BLaER1 treated with 17β-estradiol and CSF1 and Interleukin-3, amounts not matched to agents 10 nM and 100 nM (cell line): ENCODE measurements around the gene GPR176.
A peak's percentile ranks its signal among the peaks of the same experiment; 100 is the strongest.

Source experiments
- H3K27ac ChIP-seq, 11 experiments: shearing (Covaris generic); formaldehyde crosslinking; 2 replicates each; pipeline ENCODE4 v1.8.1; 2022
- H3K27me3 ChIP-seq, 11 experiments: shearing (Covaris generic); formaldehyde crosslinking; 2 replicates each; pipeline ENCODE4 v1.8.1; 2022
- H3K36me3 ChIP-seq, 11 experiments: shearing (Covaris generic); formaldehyde crosslinking; 2 replicates each; pipeline ENCODE4 v1.8.1; 2022
- H3K4me1 ChIP-seq, 10 experiments: shearing (Covaris generic); formaldehyde crosslinking; 2 replicates each; pipeline ENCODE4 v1.8.1; 2022
- H3K4me2 ChIP-seq, 11 experiments: shearing (Covaris generic); formaldehyde crosslinking; 2 replicates each; pipeline ENCODE4 v1.8.1; 2022
- H3K4me3 ChIP-seq, 10 experiments: shearing (Covaris generic); formaldehyde crosslinking; 2 replicates each; pipeline ENCODE4 v1.8.1; 2022
- H3K9ac ChIP-seq, 11 experiments: shearing (Covaris generic); formaldehyde crosslinking; 2 replicates each; pipeline ENCODE4 v1.8.1; 2022
- H3K9me3 ChIP-seq, 11 experiments: shearing (Covaris generic); formaldehyde crosslinking; replicated peaks in 1 of 11; 2 replicates each; pipeline ENCODE4 v1.8.1; 2022
- H4K20me1 ChIP-seq, 11 experiments: shearing (Covaris generic); formaldehyde crosslinking; 2 replicates each; pipeline ENCODE4 v1.8.1; 2022
- Cebpa-rat ChIP-seq, 11 experiments: shearing (Covaris generic); IDR thresholded peaks; 2 replicates each; pipeline ENCODE4 v1.8.1; 2022

The GPR176 gene

GRCh38 chr15:39925112-39925842 lies 5.2 kb upstream of the GPR176 start:
- Histone ChIP-seq H3K4me3 (no peak overlapping the region), H3K4me1 (peaks cover 42 to 56% (median 51%) of the 10 kb centered on the region in 10 experiments), H4K20me1 (no peaks in the 10 kb centered on the region), H3K36me3 (no peaks in the 10 kb centered on the region), H3K27ac (peak overlapping the region in 6 of 11 experiments; percentile 3 to 90 (median 37); a peak in 8 of 22 replicates), H3K27me3 (peaks cover 0 to 4% (median 2%) of the 10 kb centered on the region in 11 experiments; a peak in 9 of 22 replicates), H3K9ac (no peak overlapping the region), H3K9me3 (peaks cover 0 to 4% (median 0%) of the 10 kb centered on the region in 11 experiments; a peak in 2 of 22 replicates), H3K4me2 (peak overlapping the region; percentile 21 to 96 (median 77); a peak in 21 of 22 replicates)
- no peak for TF ChIP-seq Cebpa-rat (IDR thresholded peaks at IDR 0.05)

DNA sequence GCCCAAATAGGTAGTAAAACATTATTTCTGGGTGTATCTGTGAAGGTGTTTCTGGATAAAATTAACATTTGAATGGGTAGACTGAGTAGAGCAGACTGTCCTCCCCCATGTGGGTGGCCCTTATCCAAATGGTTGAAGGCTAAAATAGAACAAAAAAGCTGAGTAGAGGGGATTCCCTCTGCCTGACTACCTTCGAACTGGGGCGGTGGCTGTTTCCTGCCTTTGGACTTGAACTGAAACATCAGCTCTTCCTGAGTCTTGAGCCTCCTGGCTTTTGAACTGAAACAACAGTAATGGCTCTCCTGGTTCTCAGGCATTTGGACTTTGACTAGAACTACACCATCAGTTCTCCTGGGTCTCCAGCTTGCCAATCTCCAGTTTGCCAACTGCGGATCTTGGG lies 4.4 kb upstream of the GPR176 start:
- peaks cover 42 to 58% (median 51%) of the 10 kb centered on the region in 10 experiments for H3K4me1 ChIP-seq
- H3K9me3 ChIP-seq, result peaks cover 0 to 4% (median 0%) of the 10 kb centered on the region in 11 experiments; a peak in 2 of 22 replicates
- H3K27ac ChIP-seq, result peak overlapping the region in 7 of 11 experiments; percentile 3 to 94 (median 29); a peak in 8 of 22 replicates
- no peaks in the 10 kb centered on the region for H3K36me3 ChIP-seq
- TF ChIP-seq Cebpa-rat (IDR thresholded peaks at IDR 0.05), result no peak
- no peaks in the 10 kb centered on the region for H4K20me1 ChIP-seq
- H3K9ac ChIP-seq, result no peak overlapping the region
- H3K27me3 ChIP-seq, result peaks cover 4 to 12% (median 10%) of the 10 kb centered on the region in 11 experiments; a peak in 17 of 22 replicates
- no peak overlapping the region for H3K4me3 ChIP-seq
- peak overlapping the region; percentile 1 to 96 (median 77); a peak in 18 of 22 replicates for H3K4me2 ChIP-seq

DNA sequence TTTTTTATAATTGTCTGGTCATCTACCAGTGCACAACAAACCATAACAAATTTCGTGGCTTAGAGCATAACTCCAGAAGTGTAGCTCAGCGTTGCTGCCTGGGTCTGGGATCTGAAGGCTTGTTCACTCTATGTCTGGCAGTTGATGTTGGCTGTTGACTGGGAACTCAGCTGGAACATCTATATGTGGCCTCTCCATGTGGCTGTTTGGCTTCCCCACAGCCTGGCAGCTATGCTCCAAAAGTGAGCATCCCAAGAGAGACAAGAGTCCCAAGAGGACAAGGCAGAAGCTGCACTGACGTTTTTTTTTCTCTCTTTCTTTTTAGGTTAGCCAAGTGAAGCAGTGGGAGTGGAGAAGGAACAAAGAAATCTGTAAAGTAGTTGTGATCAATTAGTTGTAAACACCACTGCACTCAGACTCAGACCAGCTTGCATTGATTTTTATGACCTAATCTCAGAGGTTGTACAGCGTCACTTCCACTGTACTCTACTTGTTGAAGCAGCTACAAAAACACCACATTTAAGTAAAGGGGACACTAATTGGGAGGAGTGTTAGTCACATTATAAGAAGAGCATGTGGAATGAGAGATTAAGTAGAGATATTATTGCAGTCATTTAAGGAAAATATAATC lies 2.5 kb upstream of the GPR176 start:
- no peak for TF ChIP-seq Cebpa-rat (IDR thresholded peaks at IDR 0.05)
- no peaks in the 10 kb centered on the region for H3K36me3 ChIP-seq
- H3K4me3 ChIP-seq, result peak overlapping the region in 6 of 10 experiments; percentile 0 to 86 (median 36); a peak in 5 of 20 replicates
- H3K9me3 ChIP-seq, result peaks cover 0 to 4% (median 0%) of the 10 kb centered on the region in 11 experiments; a peak in 2 of 22 replicates
- peaks cover 8 to 21% (median 16%) of the 10 kb centered on the region in 11 experiments; a peak in 17 of 22 replicates for H3K27me3 ChIP-seq
- peak overlapping the region in 10 of 11 experiments; percentile 18 to 94 (median 88); a peak in 20 of 22 replicates for H3K27ac ChIP-seq
- H3K9ac ChIP-seq, result peak overlapping the region in 9 of 11 experiments; percentile 16 to 89 (median 79); a peak in 17 of 22 replicates
- peaks cover 56 to 77% (median 62%) of the 10 kb centered on the region in 10 experiments for H3K4me1 ChIP-seq
- no peaks in the 10 kb centered on the region; a peak in 1 of 22 replicates for H4K20me1 ChIP-seq
- H3K4me2 ChIP-seq, result peak overlapping the region; percentile 75 to 96 (median 90)

DNA sequence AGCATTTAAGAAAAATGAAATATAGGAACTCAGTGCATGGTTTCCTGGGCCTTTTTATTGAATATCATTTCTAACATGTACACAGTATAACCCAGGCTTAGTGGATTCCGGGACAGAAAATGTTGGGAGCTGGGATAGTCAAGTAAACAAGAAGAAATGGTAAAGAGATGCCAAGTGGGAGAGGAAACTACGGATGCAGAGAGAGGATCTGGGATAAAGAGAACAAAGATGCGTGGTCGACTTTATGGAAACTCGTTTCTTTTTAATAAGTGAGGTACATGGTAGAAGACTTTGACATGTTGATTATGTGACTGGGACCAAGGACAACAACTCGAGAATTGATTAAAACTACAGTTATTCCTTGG lies 1.2 kb upstream of the GPR176 start:
- H3K9me3 ChIP-seq, result peaks cover 0 to 11% (median 5%) of the 10 kb centered on the region in 11 experiments; a peak in 8 of 22 replicates
- peak overlapping the region; percentile 75 to 94 (median 88) for H3K27ac ChIP-seq
- peaks cover 59 to 74% (median 66%) of the 10 kb centered on the region in 10 experiments for H3K4me1 ChIP-seq
- no peak for TF ChIP-seq Cebpa-rat (IDR thresholded peaks at IDR 0.05)
- H3K4me3 ChIP-seq, result peak overlapping the region; percentile 75 to 90 (median 82)
- H4K20me1 ChIP-seq, result no peaks in the 10 kb centered on the region; a peak in 1 of 22 replicates
- peak overlapping the region; percentile 79 to 89 (median 85) for H3K9ac ChIP-seq
- H3K36me3 ChIP-seq, result peaks cover 0 to 12% (median 1%) of the 10 kb centered on the region in 11 experiments; a peak in 9 of 22 replicates
- peaks cover 8 to 21% (median 16%) of the 10 kb centered on the region in 11 experiments; a peak in 17 of 22 replicates for H3K27me3 ChIP-seq
- peak overlapping the region; percentile 77 to 96 (median 90) for H3K4me2 ChIP-seq

GRCh38 chr15:39920510-39921273 lies 626 bp upstream of the GPR176 start:
- Histone ChIP-seq H3K4me3 (peak overlapping the region; percentile 75 to 90 (median 82)), H4K20me1 (no peaks in the 10 kb centered on the region; a peak in 1 of 22 replicates), H3K9me3 (peaks cover 0 to 17% (median 11%) of the 10 kb centered on the region in 11 experiments; a peak in 11 of 22 replicates), H3K27me3 (peaks cover 8 to 21% (median 16%) of the 10 kb centered on the region in 11 experiments; a peak in 17 of 22 replicates), H3K4me1 (peaks cover 57 to 68% (median 62%) of the 10 kb centered on the region in 10 experiments), H3K36me3 (peaks cover 0 to 18% (median 7%) of the 10 kb centered on the region in 11 experiments; a peak in 10 of 22 replicates), H3K9ac (peak overlapping the region; percentile 79 to 89 (median 85)), H3K4me2 (peak overlapping the region; percentile 77 to 96 (median 90)), H3K27ac (peak overlapping the region; percentile 75 to 94 (median 88))
- TF ChIP-seq Cebpa-rat (IDR thresholded peaks at IDR 0.05), result no peak

DNA sequence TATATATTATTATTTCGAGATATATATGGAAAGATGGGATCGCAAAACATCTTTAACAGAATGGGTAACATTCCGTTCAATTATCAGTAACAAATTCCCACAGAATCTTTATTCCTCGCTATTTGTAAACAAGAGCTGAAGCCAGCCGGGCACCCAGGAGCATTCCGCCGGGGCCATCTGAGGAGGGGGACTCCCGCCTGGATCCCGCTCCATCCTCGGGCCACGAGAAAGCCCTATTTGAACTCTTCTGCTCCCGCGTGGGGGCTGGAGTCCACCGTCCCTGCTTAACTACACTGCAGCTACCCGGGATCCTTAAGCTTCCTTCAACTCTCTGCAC lies 687 bp downstream of the GPR176 start:
- H3K4me2 ChIP-seq, result peak overlapping the region; percentile 77 to 96 (median 90)
- H3K36me3 ChIP-seq, result peaks cover 0 to 31% (median 15%) of the 10 kb centered on the region in 11 experiments; a peak in 13 of 22 replicates
- H3K4me1 ChIP-seq, result peaks cover 44 to 55% (median 51%) of the 10 kb centered on the region in 10 experiments
- H3K9me3 ChIP-seq, result peaks cover 0 to 30% (median 22%) of the 10 kb centered on the region in 11 experiments; a peak in 12 of 22 replicates
- peaks cover 8 to 21% (median 16%) of the 10 kb centered on the region in 11 experiments; a peak in 17 of 22 replicates for H3K27me3 ChIP-seq
- peak overlapping the region in 10 of 11 experiments; percentile 85 to 94 (median 89); a peak in 20 of 22 replicates for H3K27ac ChIP-seq
- peak overlapping the region; percentile 75 to 90 (median 82) for H3K4me3 ChIP-seq
- peak overlapping the region; percentile 79 to 89 (median 85) for H3K9ac ChIP-seq
- no peaks in the 10 kb centered on the region; a peak in 1 of 22 replicates for H4K20me1 ChIP-seq
- no peak for TF ChIP-seq Cebpa-rat (IDR thresholded peaks at IDR 0.05)

DNA sequence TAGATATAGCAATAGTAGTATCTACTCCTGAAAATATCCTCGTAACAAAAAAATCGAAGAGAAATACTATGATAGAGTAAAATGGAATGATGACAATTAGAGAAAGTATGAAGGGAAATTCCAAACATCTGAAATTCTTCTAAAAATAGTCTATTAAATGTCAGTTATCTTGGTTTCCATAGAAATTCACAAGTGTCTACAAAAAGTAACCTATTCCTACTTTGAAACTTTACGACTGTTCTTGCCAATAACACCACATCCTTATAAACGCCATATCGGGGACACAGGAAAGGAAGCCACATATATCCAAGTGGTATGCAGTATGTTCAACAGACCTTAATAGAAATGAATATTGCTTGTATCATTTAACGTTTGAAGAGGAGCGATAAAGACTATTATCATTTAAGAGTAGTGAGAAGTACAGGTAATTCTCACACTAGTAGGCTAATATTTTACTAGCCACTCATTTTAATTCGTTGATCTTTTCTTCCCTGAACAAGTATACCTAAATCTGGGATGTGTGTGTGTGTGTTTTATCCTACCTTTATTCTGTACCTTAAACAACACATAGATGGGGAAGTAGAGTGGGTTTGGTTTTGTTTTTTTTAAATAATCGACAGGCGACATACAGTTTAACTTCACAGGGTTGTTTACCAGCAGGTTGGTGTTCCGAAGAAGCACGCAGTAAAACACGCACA lies 1.2 kb downstream of the GPR176 start:
- peak overlapping the region; percentile 79 to 89 (median 85); a peak in 21 of 22 replicates for H3K9ac ChIP-seq
- H3K4me1 ChIP-seq, result peaks cover 40 to 50% (median 45%) of the 10 kb centered on the region in 10 experiments
- H3K27ac ChIP-seq, result peak overlapping the region in 10 of 11 experiments; percentile 85 to 94 (median 89); a peak in 19 of 22 replicates
- peaks cover 0 to 36% (median 17%) of the 10 kb centered on the region in 11 experiments; a peak in 13 of 22 replicates for H3K36me3 ChIP-seq
- no peaks in the 10 kb centered on the region; a peak in 1 of 22 replicates for H4K20me1 ChIP-seq
- H3K27me3 ChIP-seq, result peaks cover 8 to 21% (median 16%) of the 10 kb centered on the region in 11 experiments; a peak in 17 of 22 replicates
- H3K9me3 ChIP-seq, result peaks cover 0 to 35% (median 24%) of the 10 kb centered on the region in 11 experiments; a peak in 12 of 22 replicates
- H3K4me3 ChIP-seq, result peak overlapping the region; percentile 75 to 90 (median 82)
- TF ChIP-seq Cebpa-rat (IDR thresholded peaks at IDR 0.05), result no peak
- H3K4me2 ChIP-seq, result peak overlapping the region; percentile 77 to 96 (median 90)
